GM12891 (cell line): Measurements from ENCODE around the gene MSRB1.

Experiments
- DNase-seq: peaks from one replicate; pipeline ENCODE4 v3.0.0; 2011; ENCODE audit warnings: low spot score; ENCODE audit not compliant: insufficient read length
- FAIRE-seq: peaks from 2 replicates; lab custom pipeline; 2011; peaks lifted over from hg19 to GRCh38; lab: Jason Lieb, UNC
- PAX5 ChIP-seq: IDR thresholded peaks from 2 replicates; pipeline ENCODE4 v1.6.1; 2011; ENCODE audit warnings: low read length, moderate library complexity, mild to moderate bottlenecking; ENCODE audit not compliant: insufficient read depth, severe bottlenecking
- POLR2A ChIP-seq: IDR thresholded peaks from 2 replicates; pipeline ENCODE4 v1.6.1; 2011; ENCODE audit warnings: low read depth, low read length, control low read depth
- POLR2AphosphoS5 ChIP-seq: IDR thresholded peaks from 2 replicates; pipeline ENCODE4 v1.6.1; 2011; ENCODE audit warnings: low read depth, low read length, control low read depth
- POU2F2 ChIP-seq: IDR thresholded peaks from 2 replicates; pipeline ENCODE4 v1.6.1; 2011; ENCODE audit warnings: low read depth, mild to moderate bottlenecking, control low read depth, low read length, moderate library complexity
- SPI1 ChIP-seq: IDR thresholded peaks from 2 replicates; pipeline ENCODE4 v1.6.1; 2011; ENCODE audit warnings: low read depth, low read length, control low read depth
- TAF1 ChIP-seq: IDR thresholded peaks from 2 replicates; pipeline ENCODE4 v1.6.1; 2011; ENCODE audit warnings: low read depth, low read length, control low read depth

The MSRB1 gene

GRCh38 chr16:1911467-1912214 is 31.4 kb downstream of the MSRB1 start:
- FAIRE-seq = no peak
- TF ChIP-seq TAF1 = no peak
- no peak for TF ChIP-seq PAX5
- TF ChIP-seq POLR2AphosphoS5 = no peak
- no peak for DNase-seq

DNA sequence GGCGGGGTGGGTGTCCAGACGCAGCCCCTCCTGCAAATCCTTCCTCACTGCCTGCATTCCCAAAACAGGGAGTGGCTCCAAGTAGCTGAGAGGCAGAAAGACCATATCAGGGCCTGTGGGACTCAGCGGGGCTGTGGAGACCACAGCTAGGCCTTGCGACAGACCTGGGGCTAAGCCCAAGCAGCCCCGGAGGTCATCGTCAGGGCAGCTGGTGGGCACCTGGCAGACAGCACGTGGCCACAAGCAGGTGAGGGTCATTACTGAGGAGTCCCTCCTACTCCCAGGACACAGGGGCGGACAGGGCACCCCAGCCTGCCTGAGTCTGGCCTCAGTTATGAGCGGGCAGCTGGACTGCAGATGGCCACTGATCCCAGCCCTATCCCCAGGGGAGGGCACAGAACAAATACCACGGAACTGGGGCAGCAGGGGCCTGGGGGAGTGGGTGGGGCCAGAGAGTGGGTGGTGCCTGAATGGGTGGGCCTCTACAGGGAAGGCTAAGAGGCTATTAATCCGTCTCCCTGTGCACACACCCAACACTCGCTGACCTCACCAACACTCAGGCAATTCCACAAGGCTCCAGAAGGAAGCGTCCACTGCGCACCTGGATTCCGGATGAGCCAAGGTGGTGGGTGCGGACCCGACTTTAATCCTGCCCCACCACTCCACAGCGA is 33.3 kb downstream of the MSRB1 start:
- DNase-seq = no peak
- FAIRE-seq = no peak
- TF ChIP-seq POLR2AphosphoS5 = no peak
- no peak for TF ChIP-seq TAF1
- no peak for TF ChIP-seq PAX5
- TF ChIP-seq POU2F2 = no peak

GRCh38 chr16:1908983-1909382 is 34.0 kb downstream of the MSRB1 start:
- no peak for TF ChIP-seq PAX5
- no peak for TF ChIP-seq POU2F2
- TF ChIP-seq SPI1 = no peak
- TF ChIP-seq POLR2AphosphoS5 = no peak
- no peak for TF ChIP-seq TAF1
- TF ChIP-seq POLR2A = no peak
- DNase-seq (no peak), FAIRE-seq (no peak)

DNA sequence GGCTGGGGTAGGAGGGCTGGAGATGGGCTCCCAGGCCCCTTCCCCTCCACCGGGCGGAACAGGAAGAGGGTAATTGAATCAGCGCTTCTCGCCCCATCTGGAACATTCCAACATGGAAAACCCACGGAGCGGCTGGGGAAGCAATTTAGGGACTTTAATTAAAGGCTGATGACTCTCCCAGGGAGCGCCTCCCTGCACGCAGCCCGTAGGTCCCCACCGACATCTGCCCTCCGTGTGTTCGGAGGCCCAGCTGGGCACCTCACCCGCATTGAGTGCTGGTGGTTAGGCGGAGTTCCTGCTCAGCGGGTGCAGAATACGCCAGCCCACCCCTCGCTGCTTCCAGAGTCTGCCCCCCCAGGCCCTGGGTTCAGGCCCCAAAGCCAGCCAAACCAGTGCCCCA is 34.8 kb downstream of the MSRB1 start:
- no peak for DNase-seq
- FAIRE-seq = no peak
- TF ChIP-seq POU2F2 = no peak
- TF ChIP-seq SPI1 = no peak
- TF ChIP-seq POLR2AphosphoS5 = no peak
- TF ChIP-seq POLR2A = no peak
- TF ChIP-seq TAF1 = no peak
- no peak for TF ChIP-seq PAX5

DNA sequence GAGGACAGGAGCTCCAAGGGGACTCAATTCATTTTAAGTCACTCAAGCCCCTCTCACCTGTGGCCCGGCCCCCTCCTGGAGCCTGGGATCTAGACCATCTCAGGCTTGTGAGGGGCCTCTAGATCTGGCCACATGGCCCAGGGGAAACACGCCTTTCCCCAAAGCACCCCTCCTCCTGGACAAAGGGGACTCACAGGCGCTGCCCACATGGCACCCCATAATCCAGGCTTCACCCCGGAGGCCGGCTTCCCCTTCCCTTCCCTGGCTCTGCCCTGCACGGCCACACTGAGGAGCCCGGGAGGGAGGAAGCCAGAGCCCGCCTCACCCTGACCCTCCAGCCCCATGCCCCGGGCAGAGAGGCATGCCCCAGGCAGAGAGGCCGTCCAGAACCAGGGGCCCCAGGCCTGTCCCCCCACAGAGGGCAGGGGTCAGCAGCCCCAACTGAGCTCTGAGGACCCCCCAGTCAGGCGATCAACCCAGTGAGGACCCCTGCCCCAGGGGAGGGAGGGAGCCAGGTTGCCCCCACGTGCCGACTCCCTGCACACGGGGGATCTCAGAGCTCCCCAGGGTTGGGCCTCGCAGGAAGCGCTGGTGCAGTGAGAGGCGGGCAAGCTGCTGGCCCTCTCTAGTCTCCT is 35.7 kb downstream of the MSRB1 start:
- FAIRE-seq = no peak
- no peak for DNase-seq
- TF ChIP-seq TAF1 (no peak), POLR2A (no peak), POU2F2 (no peak), PAX5 (no peak), POLR2AphosphoS5 (no peak), SPI1 (no peak)

DNA sequence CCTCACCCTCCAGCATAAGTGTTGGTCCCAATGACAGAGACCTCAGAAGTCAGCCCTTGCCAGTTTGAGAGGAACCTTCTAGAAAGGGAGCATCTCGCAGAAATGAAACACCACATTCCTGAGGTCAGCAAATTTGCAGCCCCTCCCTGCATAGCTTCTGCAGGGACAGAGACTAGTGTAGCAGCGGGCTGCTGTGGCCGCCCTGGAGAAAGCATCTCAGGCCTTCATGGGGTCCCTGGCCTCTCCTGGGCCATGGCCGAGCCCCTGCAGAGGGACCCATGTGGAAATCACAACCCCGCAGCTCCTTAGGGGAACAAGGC is 36.2 kb downstream of the MSRB1 start:
- FAIRE-seq (no peak), DNase-seq (no peak)
- TF ChIP-seq POLR2A (no peak), SPI1 (no peak)

- TF ChIP-seq POLR2A (no peak), TAF1 (no peak), POU2F2 (no peak), PAX5 (no peak), POLR2AphosphoS5 (no peak), SPI1 (no peak)
- FAIRE-seq (no peak), DNase-seq (no peak)
Measured at GRCh38 chr16:1906055-1906845, 36.7 kb downstream of the MSRB1 start.

DNA sequence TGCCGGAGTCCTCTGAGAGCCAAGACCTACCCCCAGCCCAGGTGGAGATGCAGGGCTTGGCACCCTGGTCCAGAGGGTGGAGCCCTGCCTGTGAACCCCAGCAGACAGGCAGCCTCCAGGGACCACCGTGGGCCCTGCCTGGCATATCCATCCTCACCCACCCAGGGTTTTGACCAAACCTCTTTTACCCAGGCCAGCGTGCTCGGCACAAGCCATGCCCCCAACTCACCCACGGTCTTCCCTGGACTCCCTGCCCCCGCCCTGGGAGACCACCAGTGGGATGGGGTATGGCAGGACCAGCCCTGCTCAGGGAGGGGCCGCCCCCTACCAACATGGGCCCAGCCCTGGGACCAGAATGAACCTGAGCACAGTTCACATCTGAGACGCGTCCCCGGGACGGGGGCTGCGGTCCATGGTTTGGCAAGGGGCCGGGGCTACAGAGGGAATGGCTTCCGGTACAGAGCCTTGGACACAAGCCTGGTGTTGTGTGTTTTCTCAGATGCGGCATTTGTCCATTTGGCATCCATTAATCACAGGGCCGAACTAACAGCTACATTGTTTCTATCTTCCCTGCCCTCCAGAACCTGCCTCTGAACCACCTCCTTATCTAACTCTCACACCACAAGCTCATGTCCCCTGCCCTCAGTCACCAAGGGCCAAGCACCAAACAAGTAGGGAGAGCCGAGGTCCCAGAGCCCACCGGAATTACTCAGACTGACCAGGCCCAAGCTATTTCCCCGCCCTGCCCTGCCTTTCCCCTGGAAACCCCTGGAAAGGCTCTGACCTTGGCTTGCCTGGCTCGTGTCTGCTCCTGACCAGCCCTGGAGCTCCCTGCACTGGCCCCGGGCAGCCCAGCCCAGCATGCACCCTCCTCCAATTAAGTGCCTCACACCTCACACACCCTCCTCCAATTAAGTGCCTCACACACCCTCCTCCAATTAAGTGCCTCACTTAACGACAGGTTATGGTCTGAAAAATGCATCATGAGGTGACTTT is 38.9 kb downstream of the MSRB1 start:
- DNase-seq (no peak), FAIRE-seq (no peak)
- no peak for TF ChIP-seq POU2F2
- TF ChIP-seq SPI1 = no peak
- TF ChIP-seq PAX5 = no peak

- DNase-seq (no peak), FAIRE-seq (no peak)
- no peak for TF ChIP-seq POLR2AphosphoS5
- TF ChIP-seq PAX5 = no peak
- TF ChIP-seq POLR2A = no peak
- TF ChIP-seq TAF1 = no peak
- no peak for TF ChIP-seq SPI1
- no peak for TF ChIP-seq POU2F2
Measured at GRCh38 chr16:1903220-1903574, 39.8 kb downstream of the MSRB1 start.
